ENCODE results near the gene HOXA11.
A peak's percentile ranks its signal among the peaks of the same experiment; 100 is the strongest.

GRCh38 chr7:27179503-27180430, 5.3 kb downstream of the HOXA11 start:
- TF ChIP-seq CTCF (conservative IDR thresholded peaks at IDR 0.05; ENCODE audit: low read depth, low read length): peak; percentile 78
- TF ChIP-seq POLR2A (IDR thresholded peaks at IDR 0.05; ENCODE audit: low read depth, low read length): no peak
- no peak for TF ChIP-seq USF2 (IDR thresholded peaks at IDR 0.05; ENCODE audit: low read depth, low read length)
- TF ChIP-seq BHLHE40 (IDR thresholded peaks at IDR 0.05; ENCODE audit: low read depth, low read length): no peak
- peak; percentile 34; the same call in 1 of the 2 replicates for TF ChIP-seq SMC3 (IDR thresholded peaks at IDR 0.05; ENCODE audit: low read depth, low read length)
- TF ChIP-seq RCOR1 (IDR thresholded peaks at IDR 0.05; ENCODE audit: insufficient replicate concordance, low read length): no peak
- no peak for TF ChIP-seq MAZ (IDR thresholded peaks at IDR 0.05; ENCODE audit: borderline replicate concordance, low read depth, low read length)
- TF ChIP-seq MXI1 (IDR thresholded peaks at IDR 0.05; ENCODE audit: borderline replicate concordance, low read depth, low read length): no peak
- no peak for TF ChIP-seq RFX5 (IDR thresholded peaks at IDR 0.05; ENCODE audit: low read depth, low read length)
- no peak for TF ChIP-seq CHD1 (IDR thresholded peaks at IDR 0.05; ENCODE audit: low read depth, low read length)

All from IMR-90 (cell line).